H4 (cell line): ENCODE results near the gene TRAPPC2L. TPM values are rescaled to one million over a fixed set of nuclear protein-coding genes. Genes with fewer than 3 reads are reported as not detected.
A peak's percentile ranks its signal among the peaks of the same experiment; 100 is the strongest.

Source experiments
- DNase-seq: peaks from one replicate; pipeline ENCODE4 v3.0.0-alpha.2; 2015; ENCODE audit warnings: low spot score
- total RNA-seq: library from RNA; depleted of rRNA; stranded (reverse); fragments of >200 nt; shearing (Covaris generic); gene quantifications from 2 replicates; pipeline ENCODE4 v1.2.3, GENCODE V29; 2014

The TRAPPC2L gene
- total RNA-seq, 1 experiment from 2014 or later = 50.7 TPM

DNA sequence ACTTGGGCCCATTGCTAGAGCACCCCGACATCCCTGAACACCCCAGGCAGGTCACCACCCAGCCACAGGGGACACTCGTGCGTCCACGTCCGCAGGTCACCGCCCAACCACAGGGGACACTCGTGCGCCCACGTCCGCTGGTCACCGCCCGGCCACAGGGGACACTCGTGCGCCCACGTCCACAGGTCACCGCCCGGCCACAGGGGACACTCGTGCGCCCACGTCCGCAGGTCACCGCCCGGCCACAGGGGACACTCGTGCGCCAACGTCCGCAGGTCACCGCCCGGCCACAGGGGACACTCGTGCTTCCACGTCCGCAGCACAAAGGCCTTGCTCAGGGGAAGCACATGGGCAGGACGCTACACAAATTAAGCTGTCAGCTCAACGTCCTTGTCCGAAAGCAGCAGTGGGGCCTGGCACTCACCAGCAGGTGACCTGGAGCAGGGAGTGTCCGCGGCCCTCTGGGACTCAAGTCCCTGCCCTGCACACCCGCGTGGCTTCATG lies 17.8 kb upstream of the TRAPPC2L start:
- DNase-seq = no peak

DNA sequence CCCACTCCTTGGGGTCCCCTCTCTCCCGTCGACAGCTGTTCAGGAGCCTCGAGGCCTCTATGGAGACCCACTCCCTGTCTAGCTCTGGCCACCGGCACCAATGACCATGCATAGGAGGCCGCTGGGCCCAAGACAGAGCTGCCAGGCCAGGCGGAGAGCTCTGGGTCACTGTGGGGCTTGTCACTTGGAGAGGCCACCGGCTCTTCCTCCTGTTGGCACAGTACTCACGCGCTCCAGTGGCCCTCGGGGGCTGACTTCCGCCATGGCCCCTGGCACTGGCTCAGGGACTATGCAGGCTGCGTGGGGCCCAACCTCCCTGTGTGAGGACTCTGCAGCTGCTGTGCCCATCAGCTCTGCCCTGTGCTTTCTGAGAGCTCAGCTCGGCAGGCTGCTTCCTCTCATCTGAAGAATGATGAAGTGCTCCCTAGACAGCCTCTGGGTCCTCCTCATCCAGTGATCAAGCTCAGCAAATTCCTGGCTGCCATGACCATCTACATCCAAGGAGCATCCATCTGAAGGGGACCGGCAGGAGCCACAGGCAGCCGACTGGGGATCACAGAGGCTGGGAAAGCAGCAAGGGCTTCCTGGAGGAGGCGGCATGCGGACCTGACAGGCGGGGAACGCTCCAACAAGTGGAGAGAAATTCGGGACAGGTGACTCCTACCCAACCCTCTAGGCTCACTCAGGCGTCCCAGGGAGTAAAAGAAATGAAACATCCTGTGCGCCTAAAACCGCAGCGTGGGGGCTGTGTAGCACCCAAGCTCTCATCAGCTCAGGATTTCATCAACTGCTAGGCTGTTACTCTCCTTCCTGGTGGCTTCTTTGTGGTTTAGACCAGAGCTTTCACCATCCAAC lies 17.0 kb upstream of the TRAPPC2L start:
- no peak for DNase-seq

DNA sequence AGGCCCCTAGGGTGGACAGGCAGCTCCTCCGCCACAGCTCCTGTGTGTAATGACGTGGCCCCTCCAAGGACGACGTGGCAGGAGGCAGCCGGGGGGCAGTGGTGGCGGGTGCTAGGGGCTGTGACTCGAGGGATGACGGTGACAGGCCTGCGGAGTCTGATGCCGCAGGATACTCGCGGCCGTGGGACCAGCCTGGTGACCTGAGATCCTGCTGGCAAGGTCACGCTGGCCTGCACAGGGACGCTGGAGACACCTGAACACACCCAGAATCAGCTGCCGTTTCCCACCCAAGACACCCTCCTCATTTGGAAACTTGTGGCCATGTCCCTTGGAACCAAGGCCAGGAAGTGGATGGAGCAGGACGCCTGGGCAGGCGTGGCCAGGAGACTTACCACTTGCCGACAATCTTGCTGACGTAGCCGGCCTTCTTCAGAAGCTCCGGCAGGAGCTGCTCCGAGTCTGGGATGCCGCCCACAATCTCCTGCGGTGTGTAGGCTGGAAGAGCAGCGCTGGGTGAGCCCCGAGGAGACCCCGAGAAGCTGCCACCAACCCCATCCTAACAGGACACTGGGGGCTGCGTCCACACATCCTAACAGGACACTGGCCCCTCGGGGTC lies 16.2 kb upstream of the TRAPPC2L start:
- no peak for DNase-seq

DNA sequence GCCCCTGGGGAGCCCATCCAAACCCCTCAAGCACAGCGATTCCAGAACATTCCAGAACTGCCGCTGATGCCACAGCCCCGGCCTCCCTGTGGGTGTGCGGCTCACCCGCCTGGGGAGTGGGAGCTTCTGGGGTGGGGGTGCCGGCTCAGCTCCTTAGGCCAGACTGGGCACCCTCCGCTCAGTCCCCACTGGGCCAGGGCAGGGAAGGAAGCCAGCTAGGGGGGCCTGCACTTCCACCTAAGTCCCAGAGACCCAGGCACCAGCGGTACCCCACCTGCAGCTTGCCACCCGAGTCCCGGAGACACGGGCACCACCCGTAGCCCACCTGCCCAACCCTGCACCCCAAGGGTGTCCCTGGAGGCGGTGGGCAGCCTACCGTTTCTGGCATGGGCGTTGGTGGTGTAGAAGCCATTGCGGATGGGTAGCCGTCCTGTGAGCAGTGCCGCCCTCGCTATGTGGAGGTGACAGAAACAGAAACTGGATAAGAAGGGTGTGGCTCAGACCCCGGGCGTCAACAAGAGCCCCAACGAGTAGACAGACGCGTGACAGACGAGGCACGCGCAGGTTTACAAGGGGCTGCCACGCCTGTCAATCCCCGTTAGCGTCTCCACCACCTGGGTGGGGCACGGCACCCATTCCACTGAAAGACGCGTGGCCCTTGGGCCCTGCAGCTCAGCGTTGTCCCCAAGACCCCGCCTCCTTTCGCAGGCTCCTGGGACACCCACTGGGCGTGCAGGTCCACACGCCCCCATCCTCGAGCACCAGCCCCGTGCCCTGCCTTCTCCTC lies 15.2 kb upstream of the TRAPPC2L start:
- DNase-seq = no peak

DNA sequence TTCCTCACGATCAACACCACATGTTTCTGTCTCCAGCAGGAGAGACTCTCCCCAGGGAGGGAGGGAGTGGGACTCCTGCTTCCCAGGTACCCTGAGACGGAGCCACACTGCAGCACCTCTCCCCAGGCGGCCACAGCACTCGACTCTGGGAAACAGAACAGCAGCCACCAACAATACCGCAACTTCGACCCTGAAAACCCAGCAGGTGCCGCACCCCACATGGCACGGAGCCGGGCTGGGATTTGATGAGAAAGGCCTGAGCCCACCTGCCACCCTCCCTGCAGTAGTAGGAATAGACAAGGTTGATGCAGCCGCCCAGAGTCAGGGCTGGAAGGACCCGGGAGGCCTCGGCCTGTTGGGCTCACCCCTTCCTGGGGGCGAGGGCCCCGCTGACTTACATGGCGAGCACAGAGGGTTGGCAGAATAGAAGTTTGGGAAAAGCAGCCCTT lies 14.6 kb upstream of the TRAPPC2L start:
- no peak for DNase-seq

- no peak for DNase-seq
Measured at GRCh38 chr16:88842806-88843205, 14.1 kb upstream of the TRAPPC2L start.

DNA sequence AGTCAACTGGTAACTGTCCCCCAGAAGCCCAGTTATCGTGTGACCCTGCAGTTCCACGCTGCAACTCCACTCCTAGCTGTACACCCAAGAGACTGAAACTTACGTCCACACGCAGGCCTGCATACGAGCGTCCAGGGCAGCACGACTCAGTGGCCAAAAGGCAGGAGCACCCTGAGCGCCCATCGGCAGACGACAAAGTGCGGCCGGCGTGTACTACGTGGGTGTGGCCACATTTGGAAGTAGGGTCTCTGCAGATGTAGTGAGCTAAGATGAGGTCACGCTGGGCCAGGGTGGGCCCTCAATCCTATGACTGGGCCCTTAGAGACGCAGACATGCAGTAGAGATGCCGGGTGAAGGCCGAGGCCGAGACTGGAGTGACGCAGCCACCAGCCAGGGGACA lies 13.7 kb upstream of the TRAPPC2L start:
- DNase-seq = no peak

GRCh38 chr16:88844419-88845036 lies 12.4 kb upstream of the TRAPPC2L start:
- DNase-seq = no peak

DNA sequence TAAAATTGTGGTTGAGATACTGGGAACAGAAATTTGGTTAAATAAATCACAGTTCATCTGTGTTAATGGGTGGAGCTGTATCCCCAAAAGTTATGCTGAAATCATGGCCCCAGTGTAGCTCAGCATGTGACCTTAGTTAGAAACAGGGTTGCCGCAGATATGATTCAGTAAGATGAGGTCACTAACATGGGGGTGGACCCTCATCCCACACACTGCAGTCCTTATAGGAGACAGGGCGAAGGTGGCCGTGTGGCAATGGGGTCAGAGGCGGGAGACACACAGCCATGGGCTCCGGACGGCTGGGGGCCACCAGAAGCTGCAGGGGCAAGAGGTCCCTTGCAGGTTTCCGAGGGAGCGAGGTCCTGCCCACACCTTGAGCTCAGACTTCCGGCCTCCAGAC lies 10.8 kb upstream of the TRAPPC2L start:
- DNase-seq = no peak

GRCh38 chr16:88847654-88848053 lies 9.3 kb upstream of the TRAPPC2L start:
- DNase-seq = no peak

GRCh38 chr16:88848557-88848956 lies 8.4 kb upstream of the TRAPPC2L start:
- no peak for DNase-seq

DNA sequence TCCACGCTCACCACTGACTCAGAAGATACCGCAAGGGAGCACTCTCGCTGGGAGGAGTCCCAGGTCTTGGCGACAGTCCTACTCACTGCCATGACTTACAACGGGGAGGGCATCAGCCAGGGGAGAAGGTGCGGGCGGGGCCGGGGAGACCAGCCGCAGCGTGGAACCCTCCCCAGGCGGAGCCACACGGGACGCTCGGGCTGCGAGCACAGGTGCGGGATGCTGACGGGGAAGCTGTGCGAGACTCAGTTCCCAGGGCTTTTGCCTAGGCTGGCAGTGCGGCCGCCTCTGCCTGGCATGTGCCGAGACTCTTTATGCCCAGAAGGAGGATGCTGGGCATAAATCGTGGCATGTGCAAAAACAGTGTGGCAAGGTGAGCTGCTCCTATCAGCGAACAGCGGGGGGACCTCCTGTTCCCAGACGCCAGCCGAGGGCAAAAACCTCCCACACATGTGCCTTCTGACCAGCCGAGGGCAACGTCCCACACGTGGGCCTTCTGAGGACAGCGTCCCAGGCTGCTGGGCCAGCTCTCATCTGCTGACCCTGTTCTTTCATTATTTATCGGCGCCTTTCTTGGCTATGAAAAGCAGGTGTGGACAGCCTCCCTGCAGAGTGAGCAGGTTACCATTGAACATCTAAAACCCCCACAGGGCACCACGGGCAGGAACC lies 6.3 kb upstream of the TRAPPC2L start:
- no peak for DNase-seq

DNA sequence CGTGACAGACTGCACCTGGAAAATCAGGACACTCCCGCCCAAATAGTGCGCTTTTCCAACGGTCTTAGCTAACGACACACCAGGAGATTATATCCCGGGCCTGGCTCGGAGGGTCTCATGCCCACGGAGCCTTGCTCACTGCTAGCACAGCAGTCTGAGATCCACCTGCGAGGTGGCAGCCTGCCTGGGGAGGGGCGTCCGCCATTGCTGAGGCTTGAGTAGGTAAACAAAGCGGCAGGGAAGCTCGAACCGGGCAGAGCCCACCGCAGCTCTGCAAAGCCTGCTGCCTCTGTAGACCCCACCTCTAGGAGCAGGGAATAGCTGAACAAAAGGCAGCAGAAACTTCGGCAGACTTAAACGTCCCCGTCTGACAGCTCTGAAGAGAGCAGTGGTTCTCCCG lies 5.3 kb upstream of the TRAPPC2L start:
- DNase-seq = no peak

- no peak for DNase-seq
Measured at GRCh38 chr16:88853325-88853941, 3.5 kb upstream of the TRAPPC2L start.

DNA sequence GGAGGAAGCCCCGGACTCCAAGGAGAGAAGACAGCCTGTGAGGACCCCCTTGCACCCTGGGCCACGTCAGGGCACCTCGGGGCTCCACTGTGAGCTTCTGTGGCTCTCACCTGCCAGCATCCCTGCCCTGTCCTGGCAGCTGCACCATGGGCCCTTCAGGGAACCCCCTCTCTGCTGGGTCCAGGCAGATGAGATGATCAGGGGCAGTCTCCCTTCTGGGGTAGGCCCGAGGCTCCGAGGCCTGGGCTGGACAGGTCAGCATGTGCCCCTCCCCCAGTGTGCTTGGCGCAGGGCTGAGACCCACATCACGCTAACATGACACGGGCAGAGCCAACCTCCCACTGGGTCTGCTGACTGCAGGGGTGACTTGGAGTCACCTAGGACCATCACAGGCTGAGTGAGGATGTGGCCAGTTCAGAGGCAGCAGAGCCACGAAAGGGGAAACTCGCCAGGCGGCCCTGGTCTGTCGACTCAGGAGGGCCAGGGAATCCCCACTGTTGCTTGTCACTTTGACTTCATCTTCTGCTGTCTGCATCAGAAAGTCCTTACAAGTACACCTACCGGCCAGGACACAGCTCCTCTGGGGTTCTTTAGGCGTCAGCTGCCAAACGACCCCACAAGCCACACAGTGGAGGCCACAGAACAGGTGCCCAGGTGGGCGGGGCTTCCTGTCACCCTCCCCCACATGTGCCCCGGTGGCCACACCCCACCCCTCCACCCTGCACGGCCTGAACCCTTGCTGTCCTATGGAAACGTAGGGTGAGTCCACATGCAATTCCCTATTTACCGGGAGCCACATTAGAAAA lies 2.4 kb upstream of the TRAPPC2L start:
- no peak for DNase-seq

GRCh38 chr16:88855176-88855575 lies 1.8 kb upstream of the TRAPPC2L start:
- DNase-seq = no peak

GRCh38 chr16:88855736-88856121 lies 1.2 kb upstream of the TRAPPC2L start:
- DNase-seq = no peak

DNA sequence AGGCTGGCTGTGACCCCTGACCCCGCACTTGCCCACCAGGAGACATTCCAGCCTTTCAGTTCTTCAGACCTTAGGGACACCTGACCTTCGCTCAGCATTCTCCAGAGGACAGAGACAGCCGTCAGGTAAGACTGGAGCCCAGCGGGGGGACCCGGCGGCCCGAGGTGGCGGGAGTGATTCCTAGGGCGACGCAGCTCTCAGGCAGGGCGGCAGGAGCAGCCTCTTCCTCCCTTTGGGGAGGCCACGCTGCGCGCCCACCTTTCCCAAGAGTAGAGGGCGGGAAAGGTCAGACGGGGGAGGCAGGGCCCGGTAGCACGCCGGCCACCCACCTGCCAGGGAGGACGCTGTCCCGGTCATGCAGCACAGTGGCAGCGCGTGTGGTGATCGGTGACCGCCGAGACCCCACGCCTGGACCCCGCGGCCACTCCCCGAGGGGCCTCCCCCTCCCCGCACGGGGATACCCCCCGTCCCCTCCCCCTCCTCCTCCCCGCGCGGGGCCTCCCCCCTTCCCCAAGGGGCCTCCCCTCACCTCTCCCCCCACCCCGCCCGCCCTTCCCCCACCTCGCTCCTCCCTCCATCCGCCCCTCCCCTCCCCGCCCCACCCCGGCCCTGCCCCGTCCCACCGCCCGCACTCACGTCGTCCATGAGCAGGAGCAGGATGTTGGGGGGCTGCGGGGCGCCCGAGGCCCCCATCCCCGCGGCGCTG lies 652 bp upstream of the TRAPPC2L start:
- DNase-seq = no peak

- peak; percentile 72 for DNase-seq
Measured at GRCh38 chr16:88857728-88858339, 907 bp downstream of the TRAPPC2L start.
